HG02852 (cell line): ENCODE data around the gene AVP.
A peak's percentile ranks its signal among the peaks of the same experiment; 100 is the strongest.

Experiments
- ATAC-seq: cut with Tn5 transposase; IDR thresholded peaks from one replicate; pipeline ENCODE4 v1.9.1; 2021; ENCODE audit warnings: mild to moderate bottlenecking, moderate library complexity; ENCODE audit not compliant: unreplicated experiment

AVP gene

GRCh38 chr20:3047486-3048419 lies 36.8 kb downstream of the AVP start:
- ATAC-seq, result no peak

GRCh38 chr20:3046677-3047462 lies 37.7 kb downstream of the AVP start:
- ATAC-seq, result no peak

- peak; percentile 89 for ATAC-seq
Measured at GRCh38 chr20:3045816-3046676, 38.5 kb downstream of the AVP start, which contains the start of gene MRPS26. Gene MRPS26, plus strand, starts transcription at chr20:3046052. Its CDS starts 17 bp downstream, at chr20:3046069.

- ATAC-seq, result peak; percentile 53
Measured at GRCh38 chr20:3045042-3045815, 39.3 kb downstream of the AVP start.

GRCh38 chr20:3044336-3044965 lies 40.1 kb downstream of the AVP start:
- no peak for ATAC-seq

DNA sequence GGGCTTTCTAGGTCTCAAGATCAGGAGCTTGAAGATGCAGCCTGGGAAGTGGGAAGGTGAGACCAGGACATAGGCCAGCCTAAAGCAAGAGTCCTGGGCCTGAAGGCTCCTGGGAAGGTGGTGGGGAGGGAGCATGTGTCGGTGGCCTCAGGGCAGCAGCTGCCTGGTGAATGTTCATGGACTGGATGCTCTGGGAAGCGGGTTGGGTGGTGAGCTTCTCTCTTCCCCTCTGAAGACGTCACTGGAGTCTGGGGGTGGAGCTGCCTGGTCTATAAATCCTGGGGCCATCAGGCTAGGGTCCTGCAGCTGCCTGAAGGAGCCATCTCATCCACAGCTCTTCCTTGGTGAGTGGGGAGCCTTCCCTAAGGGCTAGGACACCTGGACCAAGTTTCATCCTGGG lies 41.2 kb downstream of the AVP start, which contains the start of gene GNRH2:
TSS of gene GNRH2 (plus strand) at position 301 of the 400 bp plus-strand sequence. CDS start 793 bp downstream, outside the sequence.
- ATAC-seq, result no peak

- no peak for ATAC-seq
Measured at GRCh38 chr20:3042625-3043024, 41.9 kb downstream of the AVP start.

DNA sequence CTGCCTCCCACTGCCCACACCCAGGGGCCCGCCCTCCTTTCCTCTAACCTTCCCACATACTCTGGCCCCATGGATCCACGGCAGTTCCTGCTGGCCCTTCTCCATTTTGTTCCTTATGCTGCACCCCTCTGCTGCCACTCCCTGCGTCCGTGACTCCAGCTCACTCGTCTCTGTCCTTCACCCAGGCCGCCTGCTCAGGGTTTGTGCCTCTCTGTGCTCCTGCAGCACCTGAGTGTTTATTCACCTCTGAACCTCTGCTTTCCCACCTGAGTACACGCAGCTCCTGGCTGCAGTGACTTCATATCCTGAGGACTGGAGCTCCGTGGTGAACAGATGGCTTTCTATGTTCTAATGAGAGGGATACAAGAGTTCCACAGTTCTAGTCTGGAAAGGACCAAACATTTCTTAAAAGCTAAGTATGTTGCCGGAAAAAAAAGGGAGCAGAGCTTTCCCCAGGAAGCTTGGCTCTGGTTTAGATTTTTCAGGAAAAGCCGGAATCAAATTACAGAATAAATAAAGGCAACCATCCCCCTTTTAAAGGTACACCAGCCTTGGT lies 42.6 kb downstream of the AVP start:
- no peak for ATAC-seq

GRCh38 chr20:3040086-3040485 lies 44.4 kb downstream of the AVP start:
- no peak for ATAC-seq

DNA sequence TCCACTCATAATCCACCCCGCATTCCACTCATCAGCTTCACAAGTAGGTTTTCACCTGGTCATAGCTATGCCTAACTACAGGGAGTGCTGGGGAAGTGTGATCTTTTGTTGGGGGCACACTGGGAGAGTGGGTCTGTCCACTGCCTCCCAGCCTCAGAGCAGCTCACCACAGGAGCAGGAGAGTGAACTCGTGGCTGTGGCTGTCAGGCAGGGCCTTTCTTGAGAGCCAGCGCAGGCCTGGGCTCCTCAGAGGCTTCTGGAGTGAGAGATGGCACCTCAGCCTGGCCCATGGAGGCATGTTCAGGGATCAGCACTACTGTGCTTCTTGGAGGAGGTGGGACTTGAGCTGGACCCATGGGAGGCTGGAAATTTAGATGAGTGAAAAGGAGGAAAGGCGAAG lies 45.1 kb downstream of the AVP start:
- no peak for ATAC-seq

- no peak for ATAC-seq
Measured at GRCh38 chr20:3038454-3038853, 46.1 kb downstream of the AVP start.

GRCh38 chr20:3037654-3038053 lies 46.9 kb downstream of the AVP start:
- no peak for ATAC-seq

- no peak for ATAC-seq
Measured at GRCh38 chr20:3032624-3033023, 51.9 kb downstream of the AVP start.
